DND-41 (cell line): ENCODE results near the gene BPIFA2.
"Not testable (repeated sequence)": the region's sequence is repeated elsewhere in the genome, so short reads cannot be mapped to it uniquely, and the experiment has no call there.

ENCODE experiments used
- ATAC-seq: fragments of 200-7000 bp; cut with Tn5 transposase; 3 replicates; pipeline ENCODE4 v1.9.1; 2021; ENCODE audit warnings: low read depth; ENCODE audit not compliant: insufficient read depth
- DNase-seq: peaks from one replicate; pipeline ENCODE4 v3.0.0-alpha.2; 2020
- H2AFZ ChIP-seq: 2 replicates; pipeline ENCODE4 v1.6.0; 2012; ENCODE audit warnings: low read depth, low read length
- H3K27ac ChIP-seq: 2 replicates; pipeline ENCODE4 v1.5.1; 2012; ENCODE audit warnings: low read length, inconsistent platforms
- H3K27me3 ChIP-seq: fragments of 200-600 bp; sonication (generic); 2 replicates; pipeline ENCODE4 v1.6.0; 2012; ENCODE audit warnings: low read length, mild to moderate bottlenecking, inconsistent platforms; ENCODE audit not compliant: insufficient read depth, poor library complexity
- H3K36me3 ChIP-seq: 2 replicates; pipeline ENCODE4 v1.5.1; 2012; ENCODE audit warnings: low read length, inconsistent platforms; ENCODE audit not compliant: insufficient read depth
- H3K4me1 ChIP-seq: 2 replicates; pipeline ENCODE4 v1.5.1; 2012; ENCODE audit warnings: mild to moderate bottlenecking, low read length; ENCODE audit not compliant: insufficient read depth
- H3K4me2 ChIP-seq: 2 replicates; pipeline ENCODE4 v1.6.0; 2012; ENCODE audit warnings: mild to moderate bottlenecking, moderate library complexity, low read length, inconsistent platforms; ENCODE audit not compliant: insufficient read depth
- H3K4me3 ChIP-seq, 2 experiments: fragments of 200-600 bp in 1 of 2; shearing (Covaris generic) in 1 of 2; 2 replicates each; pipeline ENCODE4 v1.5.1; 2012 to 2016; ENCODE audit warnings: inconsistent platforms in 2 of 2, low read length in 2 of 2, mild to moderate bottlenecking in 2 of 2, low read depth in 1 of 2, moderate library complexity in 1 of 2
- H3K79me2 ChIP-seq: 2 replicates; pipeline ENCODE4 v1.6.0; 2012; ENCODE audit warnings: low read length, inconsistent platforms; ENCODE audit not compliant: insufficient read depth
- H3K9ac ChIP-seq: 2 replicates; pipeline ENCODE4 v1.6.0; 2012; ENCODE audit warnings: low read depth, mild to moderate bottlenecking, inconsistent platforms, low read length, moderate library complexity
- H3K9me3 ChIP-seq: 2 replicates; pipeline ENCODE4 v1.5.1; 2012; ENCODE audit warnings: low read length, moderate library complexity, mild to moderate bottlenecking, inconsistent platforms; ENCODE audit not compliant: insufficient read depth, severe bottlenecking
- H4K20me1 ChIP-seq: 2 replicates; pipeline ENCODE4 v1.6.0; 2012; ENCODE audit warnings: low read length; ENCODE audit not compliant: insufficient read depth
- CTCF ChIP-seq: IDR thresholded peaks from 2 replicates; pipeline ENCODE4 v1.5.1; 2012; ENCODE audit warnings: borderline replicate concordance, low read length, moderate library complexity, mild to moderate bottlenecking; ENCODE audit not compliant: poor library complexity, severe bottlenecking; ENCODE audit errors: extremely low read depth
- EZH2 ChIP-seq: IDR thresholded peaks from 3 replicates; pipeline ENCODE4 v1.6.1; 2012; ENCODE audit warnings: borderline replicate concordance, low read depth, mild to moderate bottlenecking, moderate library complexity, low read length, inconsistent platforms; ENCODE audit not compliant: severe bottlenecking

Gene BPIFA2

GRCh38 chr20:33178726-33179125 is 10.8 kb downstream of the BPIFA2 start:
- peaks cover 5% of the 10 kb centered on the region for H3K9me3 ChIP-seq
- H3K9ac ChIP-seq = no peak overlapping the region
- no peaks in the 10 kb centered on the region for H3K4me1 ChIP-seq
- no peaks in the 10 kb centered on the region for H4K20me1 ChIP-seq
- H3K4me3 ChIP-seq = no peak overlapping the region
- TF ChIP-seq EZH2 (no peak), CTCF (no peak)
- no peaks in the 10 kb centered on the region for H3K36me3 ChIP-seq
- ATAC-seq (no peak), DNase-seq (no peak)
- no peaks in the 10 kb centered on the region for H3K27me3 ChIP-seq
- no peak overlapping the region for H3K4me2 ChIP-seq
- H3K27ac ChIP-seq = no peak overlapping the region
- no peaks in the 10 kb centered on the region for H3K79me2 ChIP-seq
- no peak overlapping the region for H2AFZ ChIP-seq

- Histone ChIP-seq H3K4me2 (no peak overlapping the region), H3K79me2 (no peaks in the 10 kb centered on the region), H3K9me3 (peaks cover 5% of the 10 kb centered on the region), H3K27ac (no peak overlapping the region), H4K20me1 (no peaks in the 10 kb centered on the region), H2AFZ (no peak overlapping the region), H3K9ac (no peak overlapping the region), H3K27me3 (no peaks in the 10 kb centered on the region), H3K4me3 (no peak overlapping the region), H3K36me3 (no peaks in the 10 kb centered on the region), H3K4me1 (no peaks in the 10 kb centered on the region)
- no peak for DNase-seq
- no peak for ATAC-seq
- no peak for TF ChIP-seq EZH2
- no peak for TF ChIP-seq CTCF
These were observed 12.2 kb downstream of the BPIFA2 start for GRCh38 chr20:33180169-33180568.

- DNase-seq (no peak), ATAC-seq (no peak)
- H3K9ac ChIP-seq = no peak overlapping the region
- H3K27me3 ChIP-seq = no peaks in the 10 kb centered on the region
- no peaks in the 10 kb centered on the region for H3K4me1 ChIP-seq
- no peak overlapping the region for H3K4me3 ChIP-seq
- H4K20me1 ChIP-seq = no peaks in the 10 kb centered on the region
- TF ChIP-seq EZH2 (no peak), CTCF (peak; percentile 24)
- H3K4me2 ChIP-seq = no peak overlapping the region
- H3K27ac ChIP-seq = no peak overlapping the region
- no peaks in the 10 kb centered on the region for H3K36me3 ChIP-seq
- H3K9me3 ChIP-seq = peaks cover 5% of the 10 kb centered on the region
- H3K79me2 ChIP-seq = no peaks in the 10 kb centered on the region
- no peak overlapping the region for H2AFZ ChIP-seq
These were observed 13.6 kb downstream of the BPIFA2 start for GRCh38 chr20:33181482-33182093.

- Histone ChIP-seq H3K4me1 (no peaks in the 10 kb centered on the region), H4K20me1 (no peaks in the 10 kb centered on the region), H3K4me3 (no peak overlapping the region), H3K27me3 (no peaks in the 10 kb centered on the region), H2AFZ (no peak overlapping the region), H3K9ac (no peak overlapping the region), H3K4me2 (no peak overlapping the region), H3K9me3 (peaks cover 5% of the 10 kb centered on the region), H3K36me3 (no peaks in the 10 kb centered on the region), H3K79me2 (no peaks in the 10 kb centered on the region), H3K27ac (no peak overlapping the region)
- ATAC-seq (no peak), DNase-seq (no peak)
- no peak for TF ChIP-seq EZH2
- no peak for TF ChIP-seq CTCF
These were observed 15.4 kb downstream of the BPIFA2 start for GRCh38 chr20:33183312-33183711.

GRCh38 chr20:33185031-33185590 is 17.2 kb downstream of the BPIFA2 start:
- not testable (repeated sequence) for H3K36me3 ChIP-seq, DNase-seq, H3K27ac ChIP-seq, H3K27me3 ChIP-seq, H3K4me2 ChIP-seq, H3K79me2 ChIP-seq, H4K20me1 ChIP-seq, H3K4me3 ChIP-seq, H3K9me3 ChIP-seq, H3K4me1 ChIP-seq, H2AFZ ChIP-seq, ATAC-seq, H3K9ac ChIP-seq
